ENCODE results near the gene HOXC9.

HOXC9 gene

DNA sequence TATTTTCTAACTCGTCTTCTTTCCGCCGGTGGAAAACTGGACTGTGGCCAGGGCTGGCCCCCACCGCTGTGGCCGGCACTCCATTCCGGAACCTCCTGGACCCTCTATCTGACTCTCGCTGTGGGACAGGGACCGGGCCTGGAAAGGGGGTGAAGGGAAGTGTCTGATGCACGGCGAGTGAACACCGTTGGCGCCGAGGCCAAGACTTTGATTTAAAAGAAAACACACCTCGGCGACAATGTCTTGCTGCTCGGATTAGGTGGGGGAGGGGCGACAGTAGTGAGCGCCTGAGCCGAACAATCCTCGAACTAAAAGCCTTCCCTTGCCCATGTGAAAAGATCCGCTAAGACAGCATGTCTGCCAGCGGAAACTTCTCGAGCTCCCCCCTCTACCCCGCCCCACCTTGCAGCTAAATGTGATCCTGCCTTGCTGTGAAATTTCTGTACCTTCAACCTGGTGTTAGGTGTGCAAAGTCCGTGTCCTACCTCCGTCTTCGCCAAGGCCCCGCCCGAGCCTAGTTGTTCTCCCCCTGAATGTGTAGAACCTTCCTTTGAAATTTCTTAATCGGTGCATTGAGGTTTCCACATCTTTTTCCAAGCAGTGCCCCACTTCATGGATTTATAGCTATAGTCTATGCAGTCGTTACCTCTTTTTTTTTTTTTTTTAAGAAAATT is 24.3 kb upstream of the HOXC9 start:
- Histone ChIP-seq H3K36me3 (ENCODE audit: low read length) (no peaks in the 10 kb centered on the region), H3K4me2 (ENCODE audit: low read depth, low read length, poor library complexity, severe bottlenecking) (no peak overlapping the region), H3K9me3 (ENCODE audit: insufficient read depth, low read length) (no peaks in the 10 kb centered on the region), H3K9me2 (replicated peaks; ENCODE audit: insufficient read depth, low read length) (no peaks in the 10 kb centered on the region), H4K20me1 (ENCODE audit: low read depth, low read length) (no peaks in the 10 kb centered on the region), H3K27ac (ENCODE audit: low read depth, low read length) (no peak overlapping the region), H2AFZ (ENCODE audit: low read depth, low read length, severe bottlenecking) (no peak overlapping the region), H3F3A (ENCODE audit: insufficient read depth) (no peaks in the 10 kb centered on the region), H3K27me3 (ENCODE audit: low read length) (no peaks in the 10 kb centered on the region), H3K79me2 (ENCODE audit: insufficient read depth, low read length) (no peaks in the 10 kb centered on the region), H3K9ac (ENCODE audit: low read length) (no peak overlapping the region), H3K4me3 (ENCODE audit: insufficient read depth, low read length, poor library complexity, severe bottlenecking) (no peak overlapping the region)
- TF ChIP-seq EZH2phosphoT487 (conservative IDR thresholded peaks at IDR 0.05; ENCODE audit: low read length): no peak
- TF ChIP-seq, protein P1, sequence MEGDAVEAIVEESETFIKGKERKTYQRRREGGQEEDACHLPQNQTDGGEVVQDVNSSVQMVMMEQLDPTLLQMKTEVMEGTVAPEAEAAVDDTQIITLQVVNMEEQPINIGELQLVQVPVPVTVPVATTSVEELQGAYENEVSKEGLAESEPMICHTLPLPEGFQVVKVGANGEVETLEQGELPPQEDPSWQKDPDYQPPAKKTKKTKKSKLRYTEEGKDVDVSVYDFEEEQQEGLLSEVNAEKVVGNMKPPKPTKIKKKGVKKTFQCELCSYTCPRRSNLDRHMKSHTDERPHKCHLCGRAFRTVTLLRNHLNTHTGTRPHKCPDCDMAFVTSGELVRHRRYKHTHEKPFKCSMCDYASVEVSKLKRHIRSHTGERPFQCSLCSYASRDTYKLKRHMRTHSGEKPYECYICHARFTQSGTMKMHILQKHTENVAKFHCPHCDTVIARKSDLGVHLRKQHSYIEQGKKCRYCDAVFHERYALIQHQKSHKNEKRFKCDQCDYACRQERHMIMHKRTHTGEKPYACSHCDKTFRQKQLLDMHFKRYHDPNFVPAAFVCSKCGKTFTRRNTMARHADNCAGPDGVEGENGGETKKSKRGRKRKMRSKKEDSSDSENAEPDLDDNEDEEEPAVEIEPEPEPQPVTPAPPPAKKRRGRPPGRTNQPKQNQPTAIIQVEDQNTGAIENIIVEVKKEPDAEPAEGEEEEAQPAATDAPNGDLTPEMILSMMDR (IDR thresholded peaks at IDR 0.05; ENCODE audit: insufficient read depth, low read length, poor library complexity, severe bottlenecking): no peak

DNA sequence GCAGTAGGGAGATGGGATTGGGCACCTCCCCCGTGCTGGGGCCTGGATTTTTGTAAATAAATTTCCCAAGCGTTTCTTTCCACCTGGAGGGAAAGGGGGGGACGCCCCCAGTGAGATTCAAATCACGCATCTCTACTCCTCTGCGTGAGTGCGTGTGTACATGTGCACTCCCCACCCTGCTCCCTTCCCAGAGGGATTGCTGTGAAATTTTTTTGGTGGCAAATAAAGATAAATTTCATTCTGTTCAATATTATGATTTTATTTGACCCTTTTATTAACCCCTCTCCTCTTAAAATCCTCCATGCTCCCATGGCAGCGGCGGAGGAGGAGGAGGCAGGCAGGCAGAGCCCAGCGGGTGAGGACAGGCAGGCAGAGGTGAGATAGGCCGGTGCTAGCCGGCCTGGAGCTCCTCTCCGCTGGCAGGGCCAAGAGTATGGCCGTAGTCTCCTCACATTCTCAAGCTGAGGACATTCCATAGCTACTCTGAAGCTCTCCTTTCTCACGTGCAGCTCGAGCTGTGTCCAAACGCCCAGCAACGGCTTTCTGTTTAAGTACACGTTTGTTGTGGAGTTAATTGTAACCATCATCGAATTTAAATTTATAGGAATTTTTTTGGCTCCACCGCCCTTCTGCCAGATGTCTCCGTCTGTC is 23.7 kb upstream of the HOXC9 start:
- no peak overlapping the region for H3K4me2 ChIP-seq (ENCODE audit: low read depth, low read length, poor library complexity, severe bottlenecking)
- H4K20me1 ChIP-seq (ENCODE audit: low read depth, low read length): no peaks in the 10 kb centered on the region
- H3K9ac ChIP-seq (ENCODE audit: low read length): no peak overlapping the region
- H2AFZ ChIP-seq (ENCODE audit: low read depth, low read length, severe bottlenecking): no peak overlapping the region
- H3K27ac ChIP-seq (ENCODE audit: low read depth, low read length): no peak overlapping the region
- no peaks in the 10 kb centered on the region for H3K9me3 ChIP-seq (ENCODE audit: insufficient read depth, low read length)
- no peak for TF ChIP-seq EZH2phosphoT487 (conservative IDR thresholded peaks at IDR 0.05; ENCODE audit: low read length)
- TF ChIP-seq, protein P1 (IDR thresholded peaks at IDR 0.05; ENCODE audit: insufficient read depth, low read length, poor library complexity, severe bottlenecking): no peak
- H3K9me2 ChIP-seq (replicated peaks; ENCODE audit: insufficient read depth, low read length): no peaks in the 10 kb centered on the region
- H3K4me3 ChIP-seq (ENCODE audit: insufficient read depth, low read length, poor library complexity, severe bottlenecking): no peak overlapping the region
- H3K36me3 ChIP-seq (ENCODE audit: low read length): no peaks in the 10 kb centered on the region
- no peaks in the 10 kb centered on the region for H3F3A ChIP-seq (ENCODE audit: insufficient read depth)
- no peaks in the 10 kb centered on the region for H3K27me3 ChIP-seq (ENCODE audit: low read length)
- no peaks in the 10 kb centered on the region for H3K79me2 ChIP-seq (ENCODE audit: insufficient read depth, low read length)

DNA sequence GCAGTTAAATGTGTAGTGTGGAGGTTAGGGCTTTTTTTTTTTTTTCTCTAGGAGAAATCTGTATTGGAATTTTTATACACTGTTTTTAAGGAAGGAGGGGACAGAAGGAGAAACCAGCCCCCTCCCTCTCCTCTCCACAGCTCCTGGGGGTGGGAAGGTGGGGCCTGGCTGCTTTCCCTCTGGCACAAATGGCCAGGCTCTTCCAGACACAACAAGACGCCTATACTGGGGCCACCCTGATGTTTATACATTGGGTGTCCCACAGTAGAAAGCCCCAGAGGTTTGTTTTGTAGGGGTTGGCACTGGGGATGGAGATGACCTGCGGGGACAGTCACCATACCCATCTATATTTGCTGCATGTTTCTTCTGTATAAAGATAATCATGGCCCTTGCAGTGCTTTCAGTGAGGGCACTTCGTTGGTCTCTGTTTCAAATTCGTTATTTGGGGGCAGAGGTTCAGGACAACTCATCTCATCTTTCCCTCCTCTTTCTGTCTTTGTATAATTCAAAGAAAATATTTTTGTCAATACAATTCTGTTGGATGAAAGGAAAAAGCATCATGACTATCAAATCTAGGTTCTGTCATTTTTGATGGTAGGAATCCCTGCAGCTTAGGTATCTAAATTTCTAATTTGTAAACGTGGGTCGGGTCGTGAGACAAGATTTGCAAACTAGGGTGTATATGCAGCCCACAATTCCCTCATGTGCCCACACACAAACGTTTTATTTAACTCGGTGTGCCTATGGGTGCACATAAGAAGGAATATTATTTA is 23.0 kb upstream of the HOXC9 start:
- no peaks in the 10 kb centered on the region for H4K20me1 ChIP-seq (ENCODE audit: low read depth, low read length)
- H3K9me2 ChIP-seq (replicated peaks; ENCODE audit: insufficient read depth, low read length): no peaks in the 10 kb centered on the region
- H3K79me2 ChIP-seq (ENCODE audit: insufficient read depth, low read length): no peaks in the 10 kb centered on the region
- H3K27me3 ChIP-seq (ENCODE audit: low read length): no peaks in the 10 kb centered on the region
- no peak overlapping the region for H3K4me3 ChIP-seq (ENCODE audit: insufficient read depth, low read length, poor library complexity, severe bottlenecking)
- H3K4me2 ChIP-seq (ENCODE audit: low read depth, low read length, poor library complexity, severe bottlenecking): no peak overlapping the region
- no peak overlapping the region for H2AFZ ChIP-seq (ENCODE audit: low read depth, low read length, severe bottlenecking)
- TF ChIP-seq EZH2phosphoT487 (conservative IDR thresholded peaks at IDR 0.05; ENCODE audit: low read length): no peak
- TF ChIP-seq, protein P1 (IDR thresholded peaks at IDR 0.05; ENCODE audit: insufficient read depth, low read length, poor library complexity, severe bottlenecking): no peak
- no peaks in the 10 kb centered on the region for H3K9me3 ChIP-seq (ENCODE audit: insufficient read depth, low read length)
- H3K9ac ChIP-seq (ENCODE audit: low read length): no peak overlapping the region
- no peak overlapping the region for H3K27ac ChIP-seq (ENCODE audit: low read depth, low read length)
- no peaks in the 10 kb centered on the region for H3K36me3 ChIP-seq (ENCODE audit: low read length)
- no peaks in the 10 kb centered on the region for H3F3A ChIP-seq (ENCODE audit: insufficient read depth)
